ENCODE measurements around the gene S1PR4. TPM values are rescaled to one million over a fixed set of nuclear protein-coding genes. Genes with fewer than 3 reads are reported as not detected.

Gene S1PR4
- total and polyA plus RNA-seq, 2 experiments from 2014 or later, result 0.24 TPM; not detected in 1

DNA sequence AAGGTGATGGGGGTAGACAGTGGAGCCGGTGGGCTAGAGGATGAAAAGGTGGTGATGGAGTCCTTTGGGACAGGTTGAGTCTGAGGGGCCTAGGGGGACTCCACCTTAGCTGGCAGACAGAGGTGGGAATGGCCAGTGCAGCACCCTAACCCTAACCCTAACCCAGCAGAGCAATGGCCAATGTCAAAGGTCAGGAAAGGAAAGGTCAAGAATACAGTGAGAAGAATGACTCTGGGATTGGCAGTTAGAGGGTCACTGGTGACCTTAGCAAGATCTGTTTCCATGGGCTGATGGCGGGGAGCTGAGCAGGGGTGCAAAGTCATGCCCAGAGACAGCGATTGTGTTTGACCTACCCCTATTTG is 26.2 kb upstream of the S1PR4 start:
- H4K20me1 ChIP-seq (replicated peaks; ENCODE audit: insufficient read depth), result no peaks in the 10 kb centered on the region
- no peaks in the 10 kb centered on the region for H3K4me1 ChIP-seq (ENCODE audit: insufficient read depth)
- Mint-ChIP-seq H3K27me3 (ENCODE audit: insufficient read depth, low read depth, poor library complexity) (peaks cover 9% of the 10 kb centered on the region), H3K4me3 (no peak overlapping the region), H3K4me1 (peaks cover 5% of the 10 kb centered on the region; the same call in 2 of the 3 replicates), H3K27ac (no peak overlapping the region), H3K36me3 (ENCODE audit: low read depth) (no peaks in the 10 kb centered on the region), H3K9me3 (no peaks in the 10 kb centered on the region; the same call in 2 of the 3 replicates)
- H3K27me3 ChIP-seq (ENCODE audit: insufficient read depth), result no peaks in the 10 kb centered on the region
- H3K4me2 ChIP-seq, result no peak overlapping the region
- no peak overlapping the region for H3K4me3 ChIP-seq
- H3K27ac ChIP-seq (ENCODE audit: low read depth), result no peak overlapping the region
- no peaks in the 10 kb centered on the region for H3K36me3 ChIP-seq (ENCODE audit: insufficient read depth)
- ATAC-seq, result no peak
- no peak overlapping the region for H2AFZ ChIP-seq
- 0 out of 2 replicates have a peak, but pooled peaks cover 4% of the 10 kb centered on the region for H3F3A ChIP-seq (replicated peaks; ENCODE audit: low read depth)
- H3K9me2 ChIP-seq (ENCODE audit: insufficient read depth), result peaks cover 8% of the 10 kb centered on the region; the same call in 1 of the 2 replicates
- TF ChIP-seq ZNF331 (CRISPR knock-in tag; IDR thresholded peaks at IDR 0.05; ENCODE audit: low read depth) (no peak), JUNB (IDR thresholded peaks at IDR 0.05; ENCODE audit: unreplicated experiment) (no peak), EZH2phosphoT487 (IDR thresholded peaks at IDR 0.05; ENCODE audit: unreplicated experiment) (no peak), CREB1 (CRISPR knock-in tag; IDR thresholded peaks at IDR 0.05; ENCODE audit: low read depth) (no peak), EZH2 (IDR thresholded peaks at IDR 0.05; ENCODE audit: low read depth, unreplicated experiment) (no peak), NANOG (IDR thresholded peaks at IDR 0.05; ENCODE audit: borderline replicate concordance) (no peak), STAT1 (IDR thresholded peaks at IDR 0.05; ENCODE audit: unreplicated experiment) (no peak), POLR2AphosphoS5 (IDR thresholded peaks at IDR 0.05; ENCODE audit: low read depth) (no peak)
- TF ChIP-seq, protein P1, sequence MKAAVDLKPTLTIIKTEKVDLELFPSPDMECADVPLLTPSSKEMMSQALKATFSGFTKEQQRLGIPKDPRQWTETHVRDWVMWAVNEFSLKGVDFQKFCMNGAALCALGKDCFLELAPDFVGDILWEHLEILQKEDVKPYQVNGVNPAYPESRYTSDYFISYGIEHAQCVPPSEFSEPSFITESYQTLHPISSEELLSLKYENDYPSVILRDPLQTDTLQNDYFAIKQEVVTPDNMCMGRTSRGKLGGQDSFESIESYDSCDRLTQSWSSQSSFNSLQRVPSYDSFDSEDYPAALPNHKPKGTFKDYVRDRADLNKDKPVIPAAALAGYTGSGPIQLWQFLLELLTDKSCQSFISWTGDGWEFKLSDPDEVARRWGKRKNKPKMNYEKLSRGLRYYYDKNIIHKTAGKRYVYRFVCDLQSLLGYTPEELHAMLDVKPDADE (IDR thresholded peaks at IDR 0.05), result no peak
- TF ChIP-seq, protein P2, sequence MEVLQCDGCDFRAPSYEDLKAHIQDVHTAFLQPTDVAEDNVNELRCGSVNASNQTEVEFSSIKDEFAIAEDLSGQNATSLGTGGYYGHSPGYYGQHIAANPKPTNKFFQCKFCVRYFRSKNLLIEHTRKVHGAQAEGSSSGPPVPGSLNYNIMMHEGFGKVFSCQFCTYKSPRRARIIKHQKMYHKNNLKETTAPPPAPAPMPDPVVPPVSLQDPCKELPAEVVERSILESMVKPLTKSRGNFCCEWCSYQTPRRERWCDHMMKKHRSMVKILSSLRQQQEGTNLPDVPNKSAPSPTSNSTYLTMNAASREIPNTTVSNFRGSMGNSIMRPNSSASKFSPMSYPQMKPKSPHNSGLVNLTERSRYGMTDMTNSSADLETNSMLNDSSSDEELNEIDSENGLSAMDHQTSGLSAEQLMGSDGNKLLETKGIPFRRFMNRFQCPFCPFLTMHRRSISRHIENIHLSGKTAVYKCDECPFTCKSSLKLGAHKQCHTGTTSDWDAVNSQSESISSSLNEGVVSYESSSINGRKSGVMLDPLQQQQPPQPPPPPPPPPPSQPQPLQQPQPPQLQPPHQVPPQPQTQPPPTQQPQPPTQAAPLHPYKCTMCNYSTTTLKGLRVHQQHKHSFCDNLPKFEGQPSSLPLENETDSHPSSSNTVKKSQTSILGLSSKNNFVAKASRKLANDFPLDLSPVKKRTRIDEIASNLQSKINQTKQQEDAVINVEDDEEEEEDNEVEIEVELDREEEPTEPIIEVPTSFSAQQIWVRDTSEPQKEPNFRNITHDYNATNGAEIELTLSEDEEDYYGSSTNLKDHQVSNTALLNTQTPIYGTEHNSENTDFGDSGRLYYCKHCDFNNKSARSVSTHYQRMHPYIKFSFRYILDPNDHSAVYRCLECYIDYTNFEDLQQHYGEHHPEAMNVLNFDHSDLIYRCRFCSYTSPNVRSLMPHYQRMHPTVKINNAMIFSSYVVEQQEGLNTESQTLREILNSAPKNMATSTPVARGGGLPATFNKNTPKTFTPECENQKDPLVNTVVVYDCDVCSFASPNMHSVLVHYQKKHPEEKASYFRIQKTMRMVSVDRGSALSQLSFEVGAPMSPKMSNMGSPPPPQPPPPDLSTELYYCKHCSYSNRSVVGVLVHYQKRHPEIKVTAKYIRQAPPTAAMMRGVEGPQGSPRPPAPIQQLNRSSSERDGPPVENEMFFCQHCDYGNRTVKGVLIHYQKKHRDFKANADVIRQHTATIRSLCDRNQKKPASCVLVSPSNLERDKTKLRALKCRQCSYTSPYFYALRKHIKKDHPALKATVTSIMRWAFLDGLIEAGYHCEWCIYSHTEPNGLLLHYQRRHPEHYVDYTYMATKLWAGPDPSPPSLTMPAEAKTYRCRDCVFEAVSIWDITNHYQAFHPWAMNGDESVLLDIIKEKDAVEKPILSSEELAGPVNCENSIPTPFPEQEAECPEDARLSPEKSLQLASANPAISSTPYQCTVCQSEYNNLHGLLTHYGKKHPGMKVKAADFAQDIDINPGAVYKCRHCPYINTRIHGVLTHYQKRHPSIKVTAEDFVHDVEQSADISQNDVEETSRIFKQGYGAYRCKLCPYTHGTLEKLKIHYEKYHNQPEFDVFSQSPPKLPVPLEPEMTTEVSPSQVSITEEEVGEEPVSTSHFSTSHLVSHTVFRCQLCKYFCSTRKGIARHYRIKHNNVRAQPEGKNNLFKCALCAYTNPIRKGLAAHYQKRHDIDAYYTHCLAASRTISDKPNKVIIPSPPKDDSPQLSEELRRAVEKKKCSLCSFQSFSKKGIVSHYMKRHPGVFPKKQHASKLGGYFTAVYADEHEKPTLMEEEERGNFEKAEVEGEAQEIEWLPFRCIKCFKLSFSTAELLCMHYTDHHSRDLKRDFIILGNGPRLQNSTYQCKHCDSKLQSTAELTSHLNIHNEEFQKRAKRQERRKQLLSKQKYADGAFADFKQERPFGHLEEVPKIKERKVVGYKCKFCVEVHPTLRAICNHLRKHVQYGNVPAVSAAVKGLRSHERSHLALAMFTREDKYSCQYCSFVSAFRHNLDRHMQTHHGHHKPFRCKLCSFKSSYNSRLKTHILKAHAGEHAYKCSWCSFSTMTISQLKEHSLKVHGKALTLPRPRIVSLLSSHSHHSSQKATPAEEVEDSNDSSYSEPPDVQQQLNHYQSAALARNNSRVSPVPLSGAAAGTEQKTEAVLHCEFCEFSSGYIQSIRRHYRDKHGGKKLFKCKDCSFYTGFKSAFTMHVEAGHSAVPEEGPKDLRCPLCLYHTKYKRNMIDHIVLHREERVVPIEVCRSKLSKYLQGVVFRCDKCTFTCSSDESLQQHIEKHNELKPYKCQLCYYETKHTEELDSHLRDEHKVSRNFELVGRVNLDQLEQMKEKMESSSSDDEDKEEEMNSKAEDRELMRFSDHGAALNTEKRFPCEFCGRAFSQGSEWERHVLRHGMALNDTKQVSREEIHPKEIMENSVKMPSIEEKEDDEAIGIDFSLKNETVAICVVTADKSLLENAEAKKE (CRISPR knock-in tag; IDR thresholded peaks at IDR 0.05), result no peak
- TF ChIP-seq, protein P3, sequence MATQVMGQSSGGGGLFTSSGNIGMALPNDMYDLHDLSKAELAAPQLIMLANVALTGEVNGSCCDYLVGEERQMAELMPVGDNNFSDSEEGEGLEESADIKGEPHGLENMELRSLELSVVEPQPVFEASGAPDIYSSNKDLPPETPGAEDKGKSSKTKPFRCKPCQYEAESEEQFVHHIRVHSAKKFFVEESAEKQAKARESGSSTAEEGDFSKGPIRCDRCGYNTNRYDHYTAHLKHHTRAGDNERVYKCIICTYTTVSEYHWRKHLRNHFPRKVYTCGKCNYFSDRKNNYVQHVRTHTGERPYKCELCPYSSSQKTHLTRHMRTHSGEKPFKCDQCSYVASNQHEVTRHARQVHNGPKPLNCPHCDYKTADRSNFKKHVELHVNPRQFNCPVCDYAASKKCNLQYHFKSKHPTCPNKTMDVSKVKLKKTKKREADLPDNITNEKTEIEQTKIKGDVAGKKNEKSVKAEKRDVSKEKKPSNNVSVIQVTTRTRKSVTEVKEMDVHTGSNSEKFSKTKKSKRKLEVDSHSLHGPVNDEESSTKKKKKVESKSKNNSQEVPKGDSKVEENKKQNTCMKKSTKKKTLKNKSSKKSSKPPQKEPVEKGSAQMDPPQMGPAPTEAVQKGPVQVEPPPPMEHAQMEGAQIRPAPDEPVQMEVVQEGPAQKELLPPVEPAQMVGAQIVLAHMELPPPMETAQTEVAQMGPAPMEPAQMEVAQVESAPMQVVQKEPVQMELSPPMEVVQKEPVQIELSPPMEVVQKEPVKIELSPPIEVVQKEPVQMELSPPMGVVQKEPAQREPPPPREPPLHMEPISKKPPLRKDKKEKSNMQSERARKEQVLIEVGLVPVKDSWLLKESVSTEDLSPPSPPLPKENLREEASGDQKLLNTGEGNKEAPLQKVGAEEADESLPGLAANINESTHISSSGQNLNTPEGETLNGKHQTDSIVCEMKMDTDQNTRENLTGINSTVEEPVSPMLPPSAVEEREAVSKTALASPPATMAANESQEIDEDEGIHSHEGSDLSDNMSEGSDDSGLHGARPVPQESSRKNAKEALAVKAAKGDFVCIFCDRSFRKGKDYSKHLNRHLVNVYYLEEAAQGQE (IDR thresholded peaks at IDR 0.05; ENCODE audit: unreplicated experiment), result no peak
- TF ChIP-seq, protein P4, sequence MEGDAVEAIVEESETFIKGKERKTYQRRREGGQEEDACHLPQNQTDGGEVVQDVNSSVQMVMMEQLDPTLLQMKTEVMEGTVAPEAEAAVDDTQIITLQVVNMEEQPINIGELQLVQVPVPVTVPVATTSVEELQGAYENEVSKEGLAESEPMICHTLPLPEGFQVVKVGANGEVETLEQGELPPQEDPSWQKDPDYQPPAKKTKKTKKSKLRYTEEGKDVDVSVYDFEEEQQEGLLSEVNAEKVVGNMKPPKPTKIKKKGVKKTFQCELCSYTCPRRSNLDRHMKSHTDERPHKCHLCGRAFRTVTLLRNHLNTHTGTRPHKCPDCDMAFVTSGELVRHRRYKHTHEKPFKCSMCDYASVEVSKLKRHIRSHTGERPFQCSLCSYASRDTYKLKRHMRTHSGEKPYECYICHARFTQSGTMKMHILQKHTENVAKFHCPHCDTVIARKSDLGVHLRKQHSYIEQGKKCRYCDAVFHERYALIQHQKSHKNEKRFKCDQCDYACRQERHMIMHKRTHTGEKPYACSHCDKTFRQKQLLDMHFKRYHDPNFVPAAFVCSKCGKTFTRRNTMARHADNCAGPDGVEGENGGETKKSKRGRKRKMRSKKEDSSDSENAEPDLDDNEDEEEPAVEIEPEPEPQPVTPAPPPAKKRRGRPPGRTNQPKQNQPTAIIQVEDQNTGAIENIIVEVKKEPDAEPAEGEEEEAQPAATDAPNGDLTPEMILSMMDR (conservative IDR thresholded peaks at IDR 0.05; ENCODE audit: low read depth in 2 of 2), result no peak
- no peaks in the 10 kb centered on the region for H3K79me2 ChIP-seq (replicated peaks; ENCODE audit: insufficient read depth)
- DNase-seq (ENCODE audit: low spot score), result no peak

Measured in GM23338 (cell line).